GM21367 (cell line): ENCODE results near the gene ATP8B4.

Experiments
- ATAC-seq: cut with Tn5 transposase; IDR thresholded peaks from one replicate; pipeline ENCODE4 v1.9.1; 2021; ENCODE audit not compliant: unreplicated experiment

Gene ATP8B4

GRCh38 chr15:50067254-50067653 is 51.8 kb downstream of the ATP8B4 start:
- no peak for ATAC-seq

- no peak for ATAC-seq
Observed at GRCh38 chr15:50066666-50067065, 52.4 kb downstream of the ATP8B4 start.

GRCh38 chr15:50066202-50066601 is 52.8 kb downstream of the ATP8B4 start:
- no peak for ATAC-seq

- no peak for ATAC-seq
Observed at GRCh38 chr15:50065279-50065678, 53.8 kb downstream of the ATP8B4 start.

GRCh38 chr15:50064673-50065072 is 54.4 kb downstream of the ATP8B4 start:
- ATAC-seq, result no peak

GRCh38 chr15:50063226-50063625 is 55.8 kb downstream of the ATP8B4 start:
- ATAC-seq, result no peak

- no peak for ATAC-seq
Observed at GRCh38 chr15:50061503-50061902, 57.5 kb downstream of the ATP8B4 start.

GRCh38 chr15:50059883-50060282 is 59.1 kb downstream of the ATP8B4 start:
- ATAC-seq, result no peak

GRCh38 chr15:50059203-50059772 is 59.7 kb downstream of the ATP8B4 start:
- ATAC-seq, result no peak

- no peak for ATAC-seq
Observed at GRCh38 chr15:50057905-50058639, 61.0 kb downstream of the ATP8B4 start.

GRCh38 chr15:50057196-50057595 is 61.8 kb downstream of the ATP8B4 start:
- no peak for ATAC-seq

- ATAC-seq, result no peak
Observed at GRCh38 chr15:50055750-50056157, 63.3 kb downstream of the ATP8B4 start.

- no peak for ATAC-seq
Observed at GRCh38 chr15:50055332-50055731, 63.7 kb downstream of the ATP8B4 start.

GRCh38 chr15:50053055-50053856 is 65.8 kb downstream of the ATP8B4 start:
- no peak for ATAC-seq

GRCh38 chr15:50051811-50052419 is 67.1 kb downstream of the ATP8B4 start:
- ATAC-seq, result no peak

- ATAC-seq, result no peak
Observed at GRCh38 chr15:50050986-50051743, 67.9 kb downstream of the ATP8B4 start.

GRCh38 chr15:50049871-50050270 is 69.2 kb downstream of the ATP8B4 start:
- ATAC-seq, result no peak

- no peak for ATAC-seq
Observed at GRCh38 chr15:50046867-50047266, 72.2 kb downstream of the ATP8B4 start.

GRCh38 chr15:50046159-50046558 is 72.9 kb downstream of the ATP8B4 start:
- peak; percentile 71 for ATAC-seq

GRCh38 chr15:50044904-50045303 is 74.1 kb downstream of the ATP8B4 start:
- no peak for ATAC-seq

GRCh38 chr15:50044406-50044805 is 74.6 kb downstream of the ATP8B4 start:
- ATAC-seq, result no peak
